OCI-LY7 (cell line): Measurements from ENCODE around the gene HMGXB4. TPM values are rescaled to one million over a fixed set of nuclear protein-coding genes. Genes with fewer than 3 reads are reported as not detected.

Experiments used
- BruUV-seq: library from RNA; stranded (reverse); fragments of 400-500 nt; replicated peaks from 2 replicates; lab custom pipeline; 2021; lab: Mats Ljungman, UMichigan
- CTCF ChIA-PET: fragments of 300-600 bp; sonication (Branson Sonifier 250); formaldehyde crosslinking; loops from one replicate; lab custom pipeline; 2022; ENCODE audit warnings: antibody characterized with exemption; ENCODE audit not compliant: unreplicated experiment; lab: Charles Lee
- POLR2A ChIA-PET: fragments of 300-600 bp; sonication (Branson Sonifier 250); formaldehyde crosslinking; loops from one replicate; lab custom pipeline; 2022; ENCODE audit warnings: antibody characterized with exemption; lab: Charles Lee
- DNase-seq: peaks from one replicate; pipeline ENCODE4 v3.0.0-alpha.2; 2015; ENCODE audit warnings: low spot score
- H2AFZ ChIP-seq: fragments of 200-600 bp; sonication (generic), shearing (Covaris generic); 2 replicates; pipeline ENCODE4 v1.6.1; 2014; ENCODE audit warnings: mild to moderate bottlenecking, antibody characterized with exemption, low read length, moderate library complexity
- H3K27ac ChIP-seq: fragments of 200-600 bp; sonication (generic); 2 replicates; pipeline ENCODE4 v1.5.1; 2014; ENCODE audit warnings: mixed run types, low read depth, mild to moderate bottlenecking, moderate library complexity, low read length, inconsistent platforms; ENCODE audit not compliant: poor library complexity, severe bottlenecking
- H3K36me3 ChIP-seq: fragments of 200-600 bp; sonication (generic); 2 replicates; pipeline ENCODE4 v1.6.1; 2014; ENCODE audit warnings: mild to moderate bottlenecking, antibody characterized with exemption, low read length, moderate library complexity, mixed read lengths; ENCODE audit not compliant: insufficient read depth
- H3K4me1 ChIP-seq: fragments of 200-600 bp; sonication (generic); 2 replicates; pipeline ENCODE4 v1.5.1; 2014; ENCODE audit warnings: mild to moderate bottlenecking, low read length; ENCODE audit not compliant: insufficient read depth, poor library complexity, severe bottlenecking
- H3K4me2 ChIP-seq: fragments of 200-600 bp; sonication (generic); 2 replicates; pipeline ENCODE4 v1.6.1; 2014; ENCODE audit warnings: mild to moderate bottlenecking, low read length
- H3K4me3 ChIP-seq: fragments of 200-600 bp; sonication (generic); 2 replicates; pipeline ENCODE4 v1.5.1; 2014; ENCODE audit warnings: mild to moderate bottlenecking, low read depth, low read length; ENCODE audit not compliant: poor library complexity, severe bottlenecking
- H3K79me2 ChIP-seq: fragments of 200-600 bp; sonication (generic); 2 replicates; pipeline ENCODE4 v1.6.1; 2016; ENCODE audit warnings: low read depth, mild to moderate bottlenecking, low read length, moderate library complexity, mixed read lengths; ENCODE audit not compliant: insufficient read depth
- H3K9me2 ChIP-seq: fragments of 200-600 bp; sonication (generic); 2 replicates; pipeline ENCODE4 v1.6.1; 2016; ENCODE audit warnings: mild to moderate bottlenecking, low read length, mixed read lengths; ENCODE audit not compliant: insufficient read depth
- H3K9me3 ChIP-seq: fragments of 200-600 bp; sonication (generic); 2 replicates; pipeline ENCODE4 v1.6.1; 2014; ENCODE audit warnings: mild to moderate bottlenecking, mixed run types, low read length, mixed read lengths
- H4K20me1 ChIP-seq: fragments of 200-600 bp; sonication (generic); 2 replicates; pipeline ENCODE4 v1.6.1; 2014; ENCODE audit warnings: mild to moderate bottlenecking, antibody characterized with exemption, low read length, moderate library complexity, mixed read lengths; ENCODE audit not compliant: insufficient read depth
- CTCF ChIP-seq: fragments of 200-600 bp; sonication (generic); conservative IDR thresholded peaks from 2 replicates; pipeline ENCODE4 v1.5.1; 2014; ENCODE audit warnings: mild to moderate bottlenecking, antibody characterized with exemption, low read length, moderate library complexity, mixed read lengths
- EZH2phosphoT487 ChIP-seq: fragments of 200-600 bp; sonication (generic); IDR thresholded peaks from 2 replicates; pipeline ENCODE4 v1.6.1; 2018; ENCODE audit warnings: low read depth, borderline replicate concordance, mild to moderate bottlenecking, mixed run types, antibody characterized with exemption, low read length, moderate library complexity, mixed read lengths
- intact Hi-C: fragments of 100-400 bp; cut with micrococcal nuclease; formaldehyde crosslinking; loops from one replicate; pipeline ENCODE4 v1.10.0; 2022; ENCODE audit not compliant: unreplicated experiment
- total RNA-seq, 2 experiments: library from RNA; depleted of rRNA in 1 of 2; stranded (reverse); fragments of >200 nt in 1 of 2; shearing (Covaris generic) in 1 of 2; gene quantifications; 2 replicates each; pipeline ENCODE4 v1.2.3, GENCODE V29; 2014 to 2022

The HMGXB4 gene
- total RNA-seq, 2 experiments from 2014 or later = 25.2 to 46.9 TPM

DNA sequence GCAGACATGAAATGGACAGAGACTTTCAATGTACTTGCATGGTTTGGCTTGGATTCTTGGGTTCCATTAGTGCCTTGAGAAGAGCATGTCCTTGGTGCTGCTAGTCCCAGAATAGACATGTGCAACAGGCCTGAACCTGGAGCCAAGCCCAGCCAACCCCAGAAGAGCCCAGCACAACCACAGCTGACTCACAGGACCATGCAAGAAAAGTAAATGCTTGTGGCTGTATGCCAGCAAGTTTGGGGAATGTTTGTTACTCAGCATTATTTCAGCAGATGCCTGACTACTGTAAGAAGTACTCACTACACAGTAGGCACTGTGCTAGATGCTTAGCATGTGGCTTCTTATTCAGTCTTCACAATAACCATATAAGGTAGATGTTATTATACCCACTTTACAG lies 39.2 kb upstream of the HMGXB4 start:
- no peak overlapping the region for H2AFZ ChIP-seq
- no peaks in the 10 kb centered on the region for H3K4me1 ChIP-seq
- BruUV-seq = no TSS peak
- no peak overlapping the region for H3K4me2 ChIP-seq
- H3K27ac ChIP-seq = no peak overlapping the region
- H3K9me2 ChIP-seq = no peaks in the 10 kb centered on the region
- H3K9me3 ChIP-seq = no peaks in the 10 kb centered on the region
- ChIA-PET CTCF (no interaction called here), POLR2A (no interaction called here)
- no peaks in the 10 kb centered on the region for H3K79me2 ChIP-seq
- H4K20me1 ChIP-seq = no peaks in the 10 kb centered on the region
- no peak for DNase-seq
- intact Hi-C loops = no loop called here
- no peaks in the 10 kb centered on the region for H3K36me3 ChIP-seq
- TF ChIP-seq EZH2phosphoT487 = no peak
- no peak for TF ChIP-seq CTCF
- no peak overlapping the region for H3K4me3 ChIP-seq

DNA sequence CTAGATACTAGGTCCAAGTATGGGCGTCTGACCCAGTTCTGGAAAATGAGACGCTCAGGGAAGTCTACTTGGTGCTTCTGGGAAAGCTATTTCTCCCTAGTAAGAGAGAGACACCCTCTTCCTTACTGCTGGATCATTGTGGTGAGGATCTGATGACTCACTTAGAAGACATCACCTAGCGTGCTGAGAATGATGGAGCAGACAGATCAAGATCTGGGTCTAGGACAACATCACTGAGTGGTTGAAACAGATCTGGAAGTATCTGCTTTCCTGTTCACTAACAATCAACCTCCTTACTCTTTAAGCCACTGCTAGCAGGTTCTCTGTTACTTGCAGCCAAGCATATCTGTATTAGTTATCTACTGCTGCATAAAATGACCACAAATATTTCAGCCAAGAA lies 38.3 kb upstream of the HMGXB4 start:
- Histone ChIP-seq H3K9me3 (no peaks in the 10 kb centered on the region), H3K79me2 (no peaks in the 10 kb centered on the region), H3K4me3 (no peak overlapping the region), H4K20me1 (no peaks in the 10 kb centered on the region), H3K27ac (no peak overlapping the region), H3K36me3 (no peaks in the 10 kb centered on the region), H3K9me2 (no peaks in the 10 kb centered on the region), H2AFZ (no peak overlapping the region), H3K4me2 (no peak overlapping the region), H3K4me1 (no peaks in the 10 kb centered on the region)
- intact Hi-C loops = no loop called here
- BruUV-seq = no TSS peak
- POLR2A ChIA-PET = no interaction called here
- DNase-seq = no peak
- no peak for TF ChIP-seq CTCF
- no peak for TF ChIP-seq EZH2phosphoT487
- CTCF ChIA-PET = no interaction called here

- Histone ChIP-seq H3K4me1 (no peaks in the 10 kb centered on the region), H3K9me2 (no peaks in the 10 kb centered on the region), H3K9me3 (no peaks in the 10 kb centered on the region), H3K36me3 (no peaks in the 10 kb centered on the region), H2AFZ (no peak overlapping the region), H3K27ac (no peak overlapping the region), H3K4me3 (no peak overlapping the region), H4K20me1 (no peaks in the 10 kb centered on the region), H3K4me2 (no peak overlapping the region), H3K79me2 (no peaks in the 10 kb centered on the region)
- BruUV-seq = no TSS peak
- CTCF ChIA-PET = no interaction called here
- intact Hi-C loops = no loop called here
- POLR2A ChIA-PET = interaction anchor here (0.7 kb wide), 1 partner anchor 65 kb away, joined by 4 read pairs; no protein-coding TSS in a partner anchor
- no peak for DNase-seq
- TF ChIP-seq CTCF (no peak), EZH2phosphoT487 (no peak)
Measured at GRCh38 chr22:35220221-35220620, 37.1 kb upstream of the HMGXB4 start.
